Panc1 (cell line): Measurements from ENCODE around the gene GLT8D2. TPM values are rescaled to one million over a fixed set of nuclear protein-coding genes. Genes with fewer than 3 reads are reported as not detected.

ENCODE experiments used
- ATAC-seq: fragments of 200-7000 bp; cut with Tn5 transposase; 2 replicates; pipeline ENCODE4 v1.9.1; 2020; ENCODE audit warnings: mild to moderate bottlenecking, moderate library complexity
- BruUV-seq: library from RNA; stranded (reverse); fragments of 400-500 nt; replicated peaks from 2 replicates; lab custom pipeline; 2021; lab: Mats Ljungman, UMichigan
- CTCF ChIA-PET: fragments of 300-600 bp; sonication (Branson Sonifier 250); formaldehyde crosslinking; loops from one replicate; lab custom pipeline; 2022; ENCODE audit warnings: antibody characterized with exemption; lab: Charles Lee
- POLR2A ChIA-PET: fragments of 300-600 bp; sonication (Branson Sonifier 250); formaldehyde crosslinking; loops from one replicate; lab custom pipeline; 2022; ENCODE audit warnings: antibody characterized with exemption; lab: Charles Lee
- DNase-seq: peaks from one replicate; pipeline ENCODE4 v3.0.0-alpha.2; 2010; ENCODE audit warnings: low read depth, low spot score
- H3K27ac ChIP-seq: 2 replicates; pipeline ENCODE4 v1.5.1; 2011; ENCODE audit warnings: mild to moderate bottlenecking, low read length, inconsistent platforms
- H3K27me3 ChIP-seq: fragments of 200-500 bp; sonication (Bioruptor generic); 2 replicates; pipeline ENCODE4 v1.6.0; 2014; ENCODE audit warnings: low read length, inconsistent platforms; ENCODE audit not compliant: control insufficient read depth, insufficient read depth
- H3K36me3 ChIP-seq: fragments of 200-500 bp; sonication (Bioruptor generic); 2 replicates; pipeline ENCODE4 v1.5.1; 2014; ENCODE audit warnings: inconsistent platforms, mild to moderate bottlenecking, low read length, moderate library complexity; ENCODE audit not compliant: control insufficient read depth, insufficient read depth
- H3K4me1 ChIP-seq: 2 replicates; pipeline ENCODE4 v1.5.1; 2011; ENCODE audit warnings: inconsistent platforms, mild to moderate bottlenecking, low read length, moderate library complexity; ENCODE audit not compliant: control insufficient read depth, insufficient read depth
- H3K4me3 ChIP-seq, 2 experiments: 2 replicates each; pipeline ENCODE4 v1.5.1; 2011 to 2012; ENCODE audit warnings: low read depth in 2 of 2, low read length in 2 of 2, mild to moderate bottlenecking in 2 of 2, inconsistent platforms in 1 of 2, moderate library complexity in 1 of 2
- H3K9me3 ChIP-seq: fragments of 200-500 bp; sonication (Bioruptor generic); 2 replicates; pipeline ENCODE4 v1.5.1; 2014; ENCODE audit warnings: low read depth, mild to moderate bottlenecking, inconsistent platforms, low read length, moderate library complexity; ENCODE audit not compliant: control insufficient read depth, insufficient read depth
- POLR2AphosphoS5 ChIP-seq: IDR thresholded peaks from 2 replicates; pipeline ENCODE4 v1.6.1; 2012; ENCODE audit warnings: mild to moderate bottlenecking, low read depth, low read length, moderate library complexity
- SIN3A ChIP-seq: IDR thresholded peaks from 2 replicates; pipeline ENCODE4 v1.6.1; 2012; ENCODE audit warnings: low read depth, mild to moderate bottlenecking, low read length, moderate library complexity, borderline replicate concordance; ENCODE audit not compliant: insufficient read depth
- TCF7L2 ChIP-seq: IDR thresholded peaks from 2 replicates; pipeline ENCODE4 v1.6.1; 2011; ENCODE audit warnings: mild to moderate bottlenecking, low read depth, low read length, inconsistent platforms
- in situ Hi-C: cut with HindIII; loops from 2 replicates; pipeline ENCODE4 v1.10.0; 2016; ENCODE audit warnings: low sequenced_read_pairs, low pct_unique_long_range_greater_than_20kb
- intact Hi-C: fragments of 100-400 bp; cut with micrococcal nuclease; formaldehyde crosslinking; loops from one replicate; pipeline ENCODE4 v1.10.0; 2022; ENCODE audit not compliant: unreplicated experiment
- total RNA-seq: library from RNA; stranded (reverse); gene quantifications from one replicate; pipeline ENCODE4 v1.2.1, GENCODE V29; 2021; ENCODE audit not compliant: unreplicated experiment
- TF ChIP-seq, protein P1 (sequence below): fragments of 450-650 bp; IDR thresholded peaks from 2 replicates; pipeline ENCODE4 v1.5.1; 2017; ENCODE audit warnings: mild to moderate bottlenecking
- TF ChIP-seq, protein P2 (sequence below), 2 experiments: IDR thresholded peaks; 2 replicates each; pipeline ENCODE4 v1.6.1; 2011 to 2012; ENCODE audit warnings: low read depth in 2 of 2, control low read depth in 1 of 2, low read length in 1 of 2, mild to moderate bottlenecking in 1 of 2, moderate library complexity in 1 of 2; ENCODE audit not compliant: insufficient read depth in 1 of 2

Gene GLT8D2
- total RNA-seq, 1 experiment from 2014 or later, result 0.54 TPM

DNA sequence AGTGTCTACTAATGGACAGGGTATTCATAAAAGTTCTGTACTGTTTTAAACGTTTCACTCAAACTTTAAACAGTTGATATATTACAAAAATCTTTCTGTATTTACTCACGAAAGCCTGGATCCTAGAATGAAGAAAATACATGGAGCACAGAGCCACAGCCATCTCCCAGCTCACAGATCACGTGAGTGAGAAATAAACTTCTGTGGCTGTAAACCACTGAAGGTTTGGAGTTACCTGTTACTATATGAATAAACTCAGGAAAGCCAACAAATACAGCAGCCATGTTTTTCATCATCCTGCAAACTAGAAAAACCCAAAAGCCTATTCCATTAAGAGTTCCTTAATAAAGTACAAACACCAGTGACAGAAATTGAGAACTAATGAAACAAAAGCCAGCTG lies 85.2 kb downstream of the GLT8D2 start:
- Histone ChIP-seq H3K36me3 (peaks cover 7% of the 10 kb centered on the region), H3K4me1 (peaks cover 21% of the 10 kb centered on the region), H3K27me3 (no peaks in the 10 kb centered on the region), H3K4me3 (peak overlapping the region; percentile 93 to 96), H3K27ac (peak overlapping the region; percentile 99), H3K9me3 (no peaks in the 10 kb centered on the region)
- in situ Hi-C loops (no loop called here), intact Hi-C loops (no loop called here)
- no peak for DNase-seq
- ChIA-PET POLR2A (interaction anchor here (1.1 to 1.2 kb wide), 2 partner anchors 8 to 35 kb away, joined by 3 to 5 read pairs; a partner anchor contains a TSS), CTCF (no interaction called here)
- BruUV-seq, result no TSS peak
- no peak for TF ChIP-seq TCF7L2
- TF ChIP-seq, protein P1, sequence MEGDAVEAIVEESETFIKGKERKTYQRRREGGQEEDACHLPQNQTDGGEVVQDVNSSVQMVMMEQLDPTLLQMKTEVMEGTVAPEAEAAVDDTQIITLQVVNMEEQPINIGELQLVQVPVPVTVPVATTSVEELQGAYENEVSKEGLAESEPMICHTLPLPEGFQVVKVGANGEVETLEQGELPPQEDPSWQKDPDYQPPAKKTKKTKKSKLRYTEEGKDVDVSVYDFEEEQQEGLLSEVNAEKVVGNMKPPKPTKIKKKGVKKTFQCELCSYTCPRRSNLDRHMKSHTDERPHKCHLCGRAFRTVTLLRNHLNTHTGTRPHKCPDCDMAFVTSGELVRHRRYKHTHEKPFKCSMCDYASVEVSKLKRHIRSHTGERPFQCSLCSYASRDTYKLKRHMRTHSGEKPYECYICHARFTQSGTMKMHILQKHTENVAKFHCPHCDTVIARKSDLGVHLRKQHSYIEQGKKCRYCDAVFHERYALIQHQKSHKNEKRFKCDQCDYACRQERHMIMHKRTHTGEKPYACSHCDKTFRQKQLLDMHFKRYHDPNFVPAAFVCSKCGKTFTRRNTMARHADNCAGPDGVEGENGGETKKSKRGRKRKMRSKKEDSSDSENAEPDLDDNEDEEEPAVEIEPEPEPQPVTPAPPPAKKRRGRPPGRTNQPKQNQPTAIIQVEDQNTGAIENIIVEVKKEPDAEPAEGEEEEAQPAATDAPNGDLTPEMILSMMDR, result no peak
- no peak for ATAC-seq

DNA sequence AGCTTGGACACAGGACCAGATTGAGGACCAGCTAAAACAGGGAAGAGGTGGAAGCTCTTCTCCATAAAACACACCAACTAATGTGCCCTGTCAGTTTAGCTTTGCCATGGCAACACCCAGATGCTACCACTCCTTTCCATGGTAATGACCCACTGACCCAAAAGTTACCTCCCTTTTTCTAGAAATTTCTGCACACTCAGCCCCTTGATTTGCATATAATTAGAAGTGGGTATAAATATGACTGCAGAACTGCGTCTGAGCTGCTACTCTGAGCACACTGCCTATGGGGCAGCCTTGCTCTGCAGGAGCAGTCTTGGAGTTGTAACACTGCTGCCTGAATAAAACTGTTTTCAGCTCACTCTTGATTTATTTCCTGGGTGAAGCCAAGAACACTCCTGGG lies 87.5 kb downstream of the GLT8D2 start:
- intact Hi-C loops (no loop called here), in situ Hi-C loops (no loop called here)
- no peak overlapping the region for H3K27ac ChIP-seq
- H3K9me3 ChIP-seq, result no peaks in the 10 kb centered on the region
- TF ChIP-seq TCF7L2, result no peak
- TF ChIP-seq, protein P1, result no peak
- TF ChIP-seq POLR2AphosphoS5, result no peak
- TF ChIP-seq, protein P2, sequence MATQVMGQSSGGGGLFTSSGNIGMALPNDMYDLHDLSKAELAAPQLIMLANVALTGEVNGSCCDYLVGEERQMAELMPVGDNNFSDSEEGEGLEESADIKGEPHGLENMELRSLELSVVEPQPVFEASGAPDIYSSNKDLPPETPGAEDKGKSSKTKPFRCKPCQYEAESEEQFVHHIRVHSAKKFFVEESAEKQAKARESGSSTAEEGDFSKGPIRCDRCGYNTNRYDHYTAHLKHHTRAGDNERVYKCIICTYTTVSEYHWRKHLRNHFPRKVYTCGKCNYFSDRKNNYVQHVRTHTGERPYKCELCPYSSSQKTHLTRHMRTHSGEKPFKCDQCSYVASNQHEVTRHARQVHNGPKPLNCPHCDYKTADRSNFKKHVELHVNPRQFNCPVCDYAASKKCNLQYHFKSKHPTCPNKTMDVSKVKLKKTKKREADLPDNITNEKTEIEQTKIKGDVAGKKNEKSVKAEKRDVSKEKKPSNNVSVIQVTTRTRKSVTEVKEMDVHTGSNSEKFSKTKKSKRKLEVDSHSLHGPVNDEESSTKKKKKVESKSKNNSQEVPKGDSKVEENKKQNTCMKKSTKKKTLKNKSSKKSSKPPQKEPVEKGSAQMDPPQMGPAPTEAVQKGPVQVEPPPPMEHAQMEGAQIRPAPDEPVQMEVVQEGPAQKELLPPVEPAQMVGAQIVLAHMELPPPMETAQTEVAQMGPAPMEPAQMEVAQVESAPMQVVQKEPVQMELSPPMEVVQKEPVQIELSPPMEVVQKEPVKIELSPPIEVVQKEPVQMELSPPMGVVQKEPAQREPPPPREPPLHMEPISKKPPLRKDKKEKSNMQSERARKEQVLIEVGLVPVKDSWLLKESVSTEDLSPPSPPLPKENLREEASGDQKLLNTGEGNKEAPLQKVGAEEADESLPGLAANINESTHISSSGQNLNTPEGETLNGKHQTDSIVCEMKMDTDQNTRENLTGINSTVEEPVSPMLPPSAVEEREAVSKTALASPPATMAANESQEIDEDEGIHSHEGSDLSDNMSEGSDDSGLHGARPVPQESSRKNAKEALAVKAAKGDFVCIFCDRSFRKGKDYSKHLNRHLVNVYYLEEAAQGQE (IDR thresholded peaks at IDR 0.05; ENCODE audit: insufficient read depth in 1 of 2, low read depth in 2 of 2, low read length in 1 of 2), result no peak
- no peak for TF ChIP-seq SIN3A
- ChIA-PET POLR2A (interaction anchor here (0.6 to 0.7 kb wide), 3 partner anchors 13 to 288 kb away, joined by 3 to 6 read pairs (median 3); no protein-coding TSS in a partner anchor), CTCF (no interaction called here)
- DNase-seq (no peak), ATAC-seq (no peak)
- no TSS peak for BruUV-seq
- peaks cover 29% of the 10 kb centered on the region for H3K4me1 ChIP-seq
- H3K36me3 ChIP-seq, result peaks cover 4% of the 10 kb centered on the region
- H3K27me3 ChIP-seq, result no peaks in the 10 kb centered on the region
- no peak overlapping the region for H3K4me3 ChIP-seq
